Lower lobe of right lung (tissue), 2 donors: ENCODE results near the gene NYAP2. TPM values are rescaled to one million over a fixed set of nuclear protein-coding genes. Genes with fewer than 3 reads are reported as not detected.

Experiments used
- ATAC-seq, 2 donors: fragments of 200-7000 bp; cut with Tn5 transposase; one replicate each; pipeline ENCODE4 v1.9.1; 2020 to 2022; ENCODE audit warnings: mild to moderate bottlenecking in 2 of 2, moderate library complexity in 2 of 2
- DNase-seq: peaks from one replicate; pipeline ENCODE4 v3.0.0-alpha.2; 2020
- H3K27ac ChIP-seq: fragments of 200-600 bp; one replicate; pipeline ENCODE4 v1.8.0; 2022
- H3K27me3 ChIP-seq: fragments of 200-600 bp; one replicate; pipeline ENCODE4 v1.8.0; 2022; ENCODE audit warnings: low read depth
- H3K36me3 ChIP-seq: fragments of 200-600 bp; one replicate; pipeline ENCODE4 v1.8.0; 2022; ENCODE audit warnings: mild to moderate bottlenecking
- H3K4me1 ChIP-seq: fragments of 200-600 bp; one replicate; pipeline ENCODE4 v1.8.0; 2022
- H3K4me3 ChIP-seq: fragments of 200-600 bp; one replicate; pipeline ENCODE4 v1.8.0; 2022; ENCODE audit warnings: mild to moderate bottlenecking
- H3K9me3 ChIP-seq: fragments of 200-600 bp; one replicate; pipeline ENCODE4 v1.8.0; 2022
- intact Hi-C: fragments of 100-400 bp; cut with DNase I; formaldehyde crosslinking; loops from one replicate; pipeline ENCODE4 v1.11.0; 2022
- total RNA-seq: library from RNA; stranded (reverse); fragmentation: NEBNext Ultra II Directional; extraction: Animal tissue kit (Norgen Biotek cat#: 25700); gene quantifications from one replicate; pipeline ENCODE4 v1.2.1, GENCODE V29; 2021
- TF ChIP-seq, protein P1 (sequence below): fragments of 200-600 bp; IDR thresholded peaks from one replicate; pipeline ENCODE4 v1.8.0; 2022; ENCODE audit warnings: antibody characterized with exemption, mild to moderate bottlenecking
- donor health status: DM: no; HTN: yes; CAD: no; lungs with severe emphysema.

Gene NYAP2
- total RNA-seq, 1 donor from 2014 or later = 1.1 TPM

DNA sequence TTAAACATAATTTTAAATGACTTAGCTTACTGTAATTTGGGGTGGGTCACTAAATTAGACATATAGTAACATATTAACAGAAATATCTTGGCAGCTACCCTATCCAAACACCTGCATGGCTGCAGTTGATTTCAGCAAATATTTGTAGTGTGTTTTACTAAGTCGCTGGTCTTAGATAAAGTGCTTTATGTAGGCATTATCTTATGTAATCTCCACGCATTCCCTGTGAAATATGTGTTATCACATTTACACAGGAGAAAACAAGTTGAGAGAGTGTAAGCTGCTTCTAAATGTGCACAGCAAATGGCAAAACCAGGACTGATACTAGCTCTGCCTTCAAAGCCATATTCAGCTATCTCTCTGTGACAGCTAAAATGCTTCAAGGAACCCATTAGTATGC, 72.0 kb downstream of the NYAP2 start:
- Histone ChIP-seq H3K27ac (no peak overlapping the region), H3K27me3 (no peaks in the 10 kb centered on the region), H3K4me3 (no peak overlapping the region), H3K36me3 (no peaks in the 10 kb centered on the region), H3K4me1 (no peaks in the 10 kb centered on the region), H3K9me3 (no peaks in the 10 kb centered on the region)
- intact Hi-C loops = no loop called here
- TF ChIP-seq, protein P1, sequence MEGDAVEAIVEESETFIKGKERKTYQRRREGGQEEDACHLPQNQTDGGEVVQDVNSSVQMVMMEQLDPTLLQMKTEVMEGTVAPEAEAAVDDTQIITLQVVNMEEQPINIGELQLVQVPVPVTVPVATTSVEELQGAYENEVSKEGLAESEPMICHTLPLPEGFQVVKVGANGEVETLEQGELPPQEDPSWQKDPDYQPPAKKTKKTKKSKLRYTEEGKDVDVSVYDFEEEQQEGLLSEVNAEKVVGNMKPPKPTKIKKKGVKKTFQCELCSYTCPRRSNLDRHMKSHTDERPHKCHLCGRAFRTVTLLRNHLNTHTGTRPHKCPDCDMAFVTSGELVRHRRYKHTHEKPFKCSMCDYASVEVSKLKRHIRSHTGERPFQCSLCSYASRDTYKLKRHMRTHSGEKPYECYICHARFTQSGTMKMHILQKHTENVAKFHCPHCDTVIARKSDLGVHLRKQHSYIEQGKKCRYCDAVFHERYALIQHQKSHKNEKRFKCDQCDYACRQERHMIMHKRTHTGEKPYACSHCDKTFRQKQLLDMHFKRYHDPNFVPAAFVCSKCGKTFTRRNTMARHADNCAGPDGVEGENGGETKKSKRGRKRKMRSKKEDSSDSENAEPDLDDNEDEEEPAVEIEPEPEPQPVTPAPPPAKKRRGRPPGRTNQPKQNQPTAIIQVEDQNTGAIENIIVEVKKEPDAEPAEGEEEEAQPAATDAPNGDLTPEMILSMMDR = no peak
- DNase-seq = no peak
- peak in 1 of 2 donors; percentile 92 for ATAC-seq

DNA sequence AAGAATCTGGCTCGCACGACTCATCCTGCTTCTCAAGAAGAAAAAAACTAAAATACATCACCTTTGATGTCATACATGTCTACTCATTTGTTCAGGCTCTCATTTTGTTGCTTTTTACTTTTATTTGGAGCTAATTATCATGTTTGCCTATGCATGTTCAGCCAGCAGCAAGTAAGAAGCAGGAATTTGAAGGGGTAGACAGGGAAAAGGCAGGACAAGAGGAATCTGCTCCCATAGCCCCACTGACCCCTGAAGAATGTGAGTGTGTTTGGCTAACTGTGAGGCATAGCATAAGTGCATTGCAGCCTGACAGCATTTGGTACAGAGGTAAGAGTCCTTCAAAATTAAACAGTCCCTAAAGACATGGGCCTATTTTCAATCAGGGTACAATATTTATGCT, 72.7 kb downstream of the NYAP2 start:
- DNase-seq (no peak), ATAC-seq (peak in 1 of 2 donors; percentile 77)
- Histone ChIP-seq H3K27ac (no peak overlapping the region), H3K4me3 (no peak overlapping the region), H3K9me3 (no peaks in the 10 kb centered on the region), H3K4me1 (no peaks in the 10 kb centered on the region), H3K27me3 (no peaks in the 10 kb centered on the region), H3K36me3 (no peaks in the 10 kb centered on the region)
- intact Hi-C loops = no loop called here
- TF ChIP-seq, protein P1 = no peak

DNA sequence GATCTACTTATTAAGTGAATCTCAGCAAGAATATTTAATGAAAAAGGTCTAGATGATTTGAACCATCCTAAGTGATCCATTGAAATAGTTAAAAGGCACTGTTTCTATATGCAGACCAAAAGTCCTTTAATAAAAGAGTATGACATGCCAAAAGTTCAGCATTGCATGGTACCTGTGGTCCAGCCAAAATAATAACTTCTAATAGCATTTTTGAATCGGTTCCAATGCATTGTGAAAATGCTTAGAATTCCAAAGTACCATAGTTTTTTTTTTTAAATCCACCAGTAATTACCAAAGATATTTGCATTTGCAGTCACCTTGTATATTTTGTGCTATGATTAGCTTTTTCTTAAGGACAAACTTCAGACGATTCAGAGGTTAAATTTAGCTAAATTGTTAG, 79.9 kb downstream of the NYAP2 start:
- H3K27me3 ChIP-seq = no peaks in the 10 kb centered on the region
- TF ChIP-seq, protein P1 = no peak
- ATAC-seq = no peak
- no peaks in the 10 kb centered on the region for H3K4me1 ChIP-seq
- intact Hi-C loops = no loop called here
- no peaks in the 10 kb centered on the region for H3K36me3 ChIP-seq
- H3K4me3 ChIP-seq = no peak overlapping the region
- H3K9me3 ChIP-seq = no peaks in the 10 kb centered on the region
- no peak overlapping the region for H3K27ac ChIP-seq
- DNase-seq = no peak

DNA sequence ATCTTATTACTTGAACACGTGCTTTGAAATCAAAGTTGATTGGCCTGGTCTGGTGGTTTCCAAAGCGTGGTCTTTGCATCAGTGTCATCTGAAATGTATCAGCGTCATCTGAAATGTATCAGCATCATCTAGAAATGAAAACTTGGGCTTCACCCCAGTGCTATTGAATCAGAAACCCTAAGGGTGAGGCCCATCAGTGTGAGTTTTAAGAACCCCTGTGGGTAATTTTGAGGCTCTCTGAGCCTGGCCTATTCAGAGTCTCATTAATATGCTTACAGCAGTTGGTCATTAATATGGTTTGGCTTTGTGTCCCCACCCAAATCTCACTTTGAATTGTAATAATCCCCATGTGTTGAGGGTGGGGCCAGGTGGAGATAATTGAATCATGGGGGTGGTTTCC, 85.2 kb downstream of the NYAP2 start:
- H3K27ac ChIP-seq = no peak overlapping the region
- TF ChIP-seq, protein P1 = no peak
- no peaks in the 10 kb centered on the region for H3K27me3 ChIP-seq
- no peak for DNase-seq
- H3K4me3 ChIP-seq = no peak overlapping the region
- H3K36me3 ChIP-seq = no peaks in the 10 kb centered on the region
- no peak for ATAC-seq
- no peaks in the 10 kb centered on the region for H3K4me1 ChIP-seq
- H3K9me3 ChIP-seq = no peaks in the 10 kb centered on the region
- intact Hi-C loops = no loop called here

DNA sequence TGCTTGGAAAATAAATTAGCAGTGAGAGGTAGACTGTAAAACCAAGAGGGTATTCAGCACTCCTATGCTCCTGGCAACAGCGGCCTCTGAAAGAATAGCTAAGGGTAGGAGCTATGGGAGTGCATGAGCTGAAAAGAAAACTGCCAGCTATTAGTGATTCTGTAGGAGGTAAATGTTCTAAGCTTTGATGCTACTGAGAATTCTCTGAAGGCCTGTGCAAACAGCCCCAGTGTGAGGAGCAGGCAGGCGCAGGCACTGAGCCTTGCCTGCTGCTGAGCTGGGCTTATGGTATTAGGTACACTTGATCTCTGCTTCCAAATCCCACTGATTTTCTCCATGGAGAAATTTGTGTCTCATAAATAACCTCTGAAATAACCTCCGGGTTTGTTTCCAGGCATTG, 86.7 kb downstream of the NYAP2 start:
- no peak overlapping the region for H3K27ac ChIP-seq
- TF ChIP-seq, protein P1 = no peak
- DNase-seq (no peak), ATAC-seq (no peak)
- no peaks in the 10 kb centered on the region for H3K36me3 ChIP-seq
- no peaks in the 10 kb centered on the region for H3K9me3 ChIP-seq
- no peaks in the 10 kb centered on the region for H3K27me3 ChIP-seq
- intact Hi-C loops = no loop called here
- no peaks in the 10 kb centered on the region for H3K4me1 ChIP-seq
- H3K4me3 ChIP-seq = no peak overlapping the region

DNA sequence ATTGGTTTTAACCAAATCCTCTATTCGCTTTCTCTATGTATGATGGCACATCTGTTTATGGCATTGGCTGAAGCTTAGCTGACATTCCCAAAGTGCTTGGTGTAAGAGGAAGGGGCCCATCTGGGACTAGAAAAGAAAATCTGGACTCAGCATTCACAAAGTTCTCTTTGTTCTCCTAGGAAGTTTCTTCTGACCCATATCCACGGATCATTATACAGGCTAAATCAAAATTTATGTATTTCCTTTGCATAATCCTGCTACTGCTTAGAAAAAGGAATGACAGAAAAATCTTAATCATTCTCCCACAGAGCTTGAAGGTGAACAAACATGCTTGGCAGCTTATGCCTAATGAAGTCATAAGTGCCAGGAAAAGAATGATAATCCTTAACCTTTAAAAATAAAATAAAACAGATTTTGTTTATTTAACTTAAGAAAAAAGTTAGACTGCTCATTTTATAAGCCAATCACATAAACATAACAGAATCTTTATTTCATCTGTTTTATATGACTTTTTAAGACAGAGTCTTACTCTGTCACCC, 88.4 kb downstream of the NYAP2 start:
- Histone ChIP-seq H3K27ac (no peak overlapping the region), H3K36me3 (no peaks in the 10 kb centered on the region), H3K9me3 (no peaks in the 10 kb centered on the region), H3K27me3 (no peaks in the 10 kb centered on the region), H3K4me1 (no peaks in the 10 kb centered on the region), H3K4me3 (no peak overlapping the region)
- TF ChIP-seq, protein P1 = no peak
- no peak for ATAC-seq
- intact Hi-C loops = no loop called here
- no peak for DNase-seq
